K562 (cell line): ENCODE data around the gene YAP1. TPM values are rescaled to one million over a fixed set of nuclear protein-coding genes. Genes with fewer than 3 reads are reported as not detected.

Source experiments
- ATAC-seq: fragments of 200-7000 bp; cut with Tn5 transposase; 3 replicates; pipeline ENCODE4 v1.9.1; 2020; ENCODE audit warnings: moderate library complexity
- BruUV-seq: library from RNA; stranded (reverse); fragments of 400-500 nt; replicated peaks from 2 replicates; lab custom pipeline; 2021; lab: Mats Ljungman, UMichigan
- CTCF ChIA-PET: fragments of 300-600 bp; formaldehyde crosslinking; extraction: SDS; loops from one replicate; lab custom pipeline; 2021; ENCODE audit warnings: low intra/inter-chr PET ratio; lab: Yijun Ruan, JAX
- POLR2A ChIA-PET: fragments of 300-600, 350-650 bp; sonication (Branson Sonifier 250); formaldehyde crosslinking; extraction: SDS; loops from one replicate; lab custom pipeline; 2021; ENCODE audit warnings: antibody characterized with exemption, inconsistent platforms; lab: Yijun Ruan, JAX
- DNase-seq, 4 experiments: peaks; one replicate each; pipeline versions ENCODE4 v3.0.0 to v3.0.0-alpha.2; 2011 to 2018; ENCODE audit warnings: low spot score in 3 of 4, mixed read lengths in 3 of 4; ENCODE audit errors: extremely low read depth in 1 of 4
- FAIRE-seq: peaks from 2 replicates; lab custom pipeline; 2011; peaks lifted over from hg19 to GRCh38; lab: Jason Lieb, UNC
- H2AFZ ChIP-seq: 2 replicates; pipeline ENCODE4 v1.6.0; 2011; ENCODE audit warnings: low read depth, low read length, control low read depth, inconsistent platforms
- H3K27ac ChIP-seq: fragments of 200-600 bp; 3 replicates; pipeline ENCODE4 v1.8.0; 2011; ENCODE audit warnings: low read depth, mild to moderate bottlenecking, control low read depth, inconsistent platforms, low read length, moderate library complexity, mixed read lengths; ENCODE audit errors: extremely low read depth
- H3K27me3 ChIP-seq, 2 experiments: fragments of 300-600 bp in 1 of 2; 2 replicates in 1 of 2; 3 replicates in 1 of 2; pipeline versions ENCODE4 v1.6.0 to v1.8.0; 2011; ENCODE audit warnings: inconsistent platforms in 2 of 2, low read length in 2 of 2, mild to moderate bottlenecking in 1 of 2, mixed read lengths in 1 of 2, moderate library complexity in 1 of 2; ENCODE audit not compliant: control insufficient read depth in 2 of 2, insufficient read depth in 2 of 2
- H3K36me3 ChIP-seq: fragments of 300-600 bp; 3 replicates; pipeline ENCODE4 v1.8.0; 2011; ENCODE audit warnings: mild to moderate bottlenecking, low read length, inconsistent platforms; ENCODE audit not compliant: control insufficient read depth, insufficient read depth
- H3K4me1 ChIP-seq, 2 experiments: fragments of 200-600 bp in 1 of 2; replicated peaks in 1 of 2; 2 replicates in 1 of 2; 3 replicates in 1 of 2; pipeline versions ENCODE4 v1.5.1 to v1.8.0; 2011; ENCODE audit warnings: inconsistent platforms in 2 of 2, low read length in 2 of 2, mild to moderate bottlenecking in 1 of 2, mixed read lengths in 1 of 2, moderate library complexity in 1 of 2; ENCODE audit not compliant: control insufficient read depth in 2 of 2, insufficient read depth in 2 of 2
- H3K4me2 ChIP-seq: 2 replicates; pipeline ENCODE4 v1.6.1; 2011; ENCODE audit warnings: low read length, control low read depth, inconsistent platforms, mixed read lengths; ENCODE audit not compliant: insufficient read depth
- H3K4me3 ChIP-seq: fragments of 200-600 bp; sonication (generic), shearing (Covaris generic); 2 replicates; pipeline ENCODE4 v1.5.1; 2016; ENCODE audit warnings: control low read depth, inconsistent platforms
- H3K79me2 ChIP-seq: fragments of 200-600 bp; 3 replicates; pipeline ENCODE4 v1.8.0; 2011; ENCODE audit warnings: low read length, inconsistent platforms; ENCODE audit not compliant: control insufficient read depth, insufficient read depth
- H3K9ac ChIP-seq, 2 experiments: 2 replicates each; pipeline versions ENCODE4 v1.6.0 to v1.6.1; 2011; ENCODE audit warnings: low read depth in 2 of 2, low read length in 2 of 2, control low read depth in 1 of 2, inconsistent platforms in 1 of 2, mild to moderate bottlenecking in 1 of 2, mixed read lengths in 1 of 2; ENCODE audit not compliant: insufficient read depth in 1 of 2
- H3K9me1 ChIP-seq: one replicate; pipeline ENCODE4 v1.6.0; 2011; ENCODE audit warnings: inconsistent platforms, mild to moderate bottlenecking, low read length, moderate library complexity; ENCODE audit not compliant: control insufficient read depth, insufficient read depth
- H3K9me3 ChIP-seq: replicated peaks from 2 replicates; pipeline ENCODE4 v1.5.1; 2011; ENCODE audit warnings: low read depth, low read length, inconsistent platforms; ENCODE audit not compliant: control insufficient read depth, insufficient read depth
- H4K20me1 ChIP-seq: replicated peaks from 2 replicates; pipeline ENCODE4 v1.6.1; 2011; ENCODE audit warnings: low read length, inconsistent platforms, mixed read lengths; ENCODE audit not compliant: control insufficient read depth, insufficient read depth
- CC2D1A ChIP-seq: fragments of 450-650 bp; IDR thresholded peaks from 2 replicates; pipeline ENCODE4 v1.6.1; 2017; ENCODE audit warnings: mild to moderate bottlenecking
- ESRRA ChIP-seq: fragments of 450-650 bp; IDR thresholded peaks from 2 replicates; pipeline ENCODE4 v1.6.1; 2014; ENCODE audit warnings: low read depth, mild to moderate bottlenecking, moderate library complexity, borderline replicate concordance
- HSF4 ChIP-seq: fragments of 250-450 bp; sonication (Bioruptor Pico); IDR thresholded peaks from 2 replicates; pipeline ENCODE4 v2.1.2; 2022; ENCODE audit warnings: mild to moderate bottlenecking, moderate library complexity, borderline replicate concordance
- IFI16 ChIP-seq: fragments of 250-450 bp; sonication (Bioruptor Pico); IDR thresholded peaks from 2 replicates; pipeline ENCODE4 v2.1.2; 2022; ENCODE audit warnings: mild to moderate bottlenecking, inconsistent platforms
- RBM15 ChIP-seq: fragments of 200-400 bp; formaldehyde crosslinking; IDR thresholded peaks from 2 replicates; pipeline ENCODE4 v1.6.1; 2018; ENCODE audit warnings: mild to moderate bottlenecking, low read length, moderate library complexity; ENCODE audit not compliant: insufficient read depth
- SMARCA5 ChIP-seq: fragments of 450-650 bp; IDR thresholded peaks from 2 replicates; pipeline ENCODE4 v1.6.1; 2016
- TCF7 ChIP-seq: sonication (generic); IDR thresholded peaks from 2 replicates; pipeline ENCODE4 v1.6.1; 2016; ENCODE audit warnings: antibody characterized with exemption, borderline replicate concordance
- ZBTB8A ChIP-seq: fragments of 450-650 bp; IDR thresholded peaks from 2 replicates; pipeline ENCODE4 v1.6.1; 2018; ENCODE audit warnings: mild to moderate bottlenecking, moderate library complexity; ENCODE audit not compliant: partially characterized antibody
- ZNF224 ChIP-seq: sonication (generic); formaldehyde crosslinking; IDR thresholded peaks from 2 replicates; pipeline ENCODE4 v1.8.0; 2022; ENCODE audit warnings: mild to moderate bottlenecking, missing genetic modification reagents
- ZNF76 ChIP-seq: fragments of 250-450 bp; sonication (Bioruptor Pico); IDR thresholded peaks from 2 replicates; pipeline ENCODE4 v1.4.0; 2020; ENCODE audit warnings: mild to moderate bottlenecking, moderate library complexity, borderline replicate concordance
- WGBS: fragments of 100-300 bp; shearing (Covaris generic); methylation state at CpG from one replicate; pipeline ENCODE4 v1.1.6; 2016; ENCODE audit warnings: low coverage, mixed read lengths; ENCODE audit not compliant: insufficient coverage; ENCODE audit errors: missing lambda C conversion rate; 5-methylcytosine and 5-hydroxymethylcytosine counted together
- in situ Hi-C: fragments of 300-500 bp; cut with MboI; formaldehyde crosslinking; loops from 4 replicates; pipeline ENCODE4 v1.15.0; 2018; ENCODE audit warnings: inconsistent platforms, mixed read lengths
- intact Hi-C: fragments of 100-400 bp; cut with micrococcal nuclease; formaldehyde crosslinking; loops from 2 replicates; pipeline ENCODE4 v1.14.2; 2022
- polyA plus RNA-seq, 8 experiments: library from polyadenylated mRNA; depleted of rRNA in 4 of 8; stranded (reverse) in 5 of 8; unstranded in 3 of 8; fragments of >200 nt; fragmentation: Nextera tagmentation in 2 of 8; fragmentation: Illumina TruSeq in 1 of 8; extraction: Ambion mirVana in 2 of 8; extraction: Trizol in 1 of 8; gene quantifications; 2 replicates each; pipeline versions ENCODE4 v1.2.1 to v1.2.3, GENCODE V29; 2011 to 2014; ENCODE audit warnings: inconsistent platforms in 1 of 8, missing spikeins in 1 of 8
- total RNA-seq, 7 experiments: library from RNA; depleted of rRNA in 6 of 7; stranded (reverse); fragments of >200 nt in 6 of 7; fragmentation: Illumina TruSeq in 2 of 7; extraction: Trizol in 2 of 7; gene quantifications; 2 replicates each; pipeline versions ENCODE4 v1.2.1 to v1.2.3, GENCODE V29; 2011 to 2021; ENCODE audit warnings: low replicate concordance in 1 of 7
- TF ChIP-seq, protein P1 (sequence below): conservative IDR thresholded peaks from 2 replicates; pipeline ENCODE4 v1.6.1; 2011; ENCODE audit warnings: low read depth, mild to moderate bottlenecking, low read length; ENCODE audit not compliant: control insufficient read depth
- TF ChIP-seq, protein P2 (sequence below): fragments of 450-650 bp; IDR thresholded peaks from 2 replicates; pipeline ENCODE4 v1.6.1; 2016; ENCODE audit warnings: mild to moderate bottlenecking

Gene YAP1
- total and polyA plus RNA-seq, 9 of the 15 experiments (the other 6 are each of a cell fraction or from before 2014, with no cell fraction given), result 0.18 TPM; not detected in 8

DNA sequence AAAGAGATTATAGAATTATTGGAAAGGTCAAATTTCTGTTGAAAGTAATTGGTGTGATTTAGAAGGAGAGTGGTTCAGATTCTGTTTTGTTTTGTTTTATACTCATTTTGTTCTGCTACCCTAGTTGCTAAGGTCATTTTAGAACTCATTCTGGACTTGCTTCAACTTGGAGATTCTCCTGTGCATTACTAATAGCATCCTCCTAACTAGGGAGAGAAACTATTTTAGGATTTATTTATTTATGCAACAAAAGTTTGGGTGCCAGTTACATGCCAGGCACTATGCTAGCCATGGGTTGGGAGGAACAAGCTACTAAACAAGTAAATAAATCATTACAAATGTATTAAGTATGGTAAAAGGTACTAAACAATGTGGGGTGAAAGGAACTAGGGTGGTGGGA, 84.0 kb downstream of the YAP1 start (continued):
- TF ChIP-seq, protein P1, sequence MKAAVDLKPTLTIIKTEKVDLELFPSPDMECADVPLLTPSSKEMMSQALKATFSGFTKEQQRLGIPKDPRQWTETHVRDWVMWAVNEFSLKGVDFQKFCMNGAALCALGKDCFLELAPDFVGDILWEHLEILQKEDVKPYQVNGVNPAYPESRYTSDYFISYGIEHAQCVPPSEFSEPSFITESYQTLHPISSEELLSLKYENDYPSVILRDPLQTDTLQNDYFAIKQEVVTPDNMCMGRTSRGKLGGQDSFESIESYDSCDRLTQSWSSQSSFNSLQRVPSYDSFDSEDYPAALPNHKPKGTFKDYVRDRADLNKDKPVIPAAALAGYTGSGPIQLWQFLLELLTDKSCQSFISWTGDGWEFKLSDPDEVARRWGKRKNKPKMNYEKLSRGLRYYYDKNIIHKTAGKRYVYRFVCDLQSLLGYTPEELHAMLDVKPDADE, result no peak
- TF ChIP-seq ZNF76 (CRISPR knock-in tag) (no peak), SMARCA5 (no peak), IFI16 (CRISPR knock-in tag) (no peak)
- TF ChIP-seq, protein P2, sequence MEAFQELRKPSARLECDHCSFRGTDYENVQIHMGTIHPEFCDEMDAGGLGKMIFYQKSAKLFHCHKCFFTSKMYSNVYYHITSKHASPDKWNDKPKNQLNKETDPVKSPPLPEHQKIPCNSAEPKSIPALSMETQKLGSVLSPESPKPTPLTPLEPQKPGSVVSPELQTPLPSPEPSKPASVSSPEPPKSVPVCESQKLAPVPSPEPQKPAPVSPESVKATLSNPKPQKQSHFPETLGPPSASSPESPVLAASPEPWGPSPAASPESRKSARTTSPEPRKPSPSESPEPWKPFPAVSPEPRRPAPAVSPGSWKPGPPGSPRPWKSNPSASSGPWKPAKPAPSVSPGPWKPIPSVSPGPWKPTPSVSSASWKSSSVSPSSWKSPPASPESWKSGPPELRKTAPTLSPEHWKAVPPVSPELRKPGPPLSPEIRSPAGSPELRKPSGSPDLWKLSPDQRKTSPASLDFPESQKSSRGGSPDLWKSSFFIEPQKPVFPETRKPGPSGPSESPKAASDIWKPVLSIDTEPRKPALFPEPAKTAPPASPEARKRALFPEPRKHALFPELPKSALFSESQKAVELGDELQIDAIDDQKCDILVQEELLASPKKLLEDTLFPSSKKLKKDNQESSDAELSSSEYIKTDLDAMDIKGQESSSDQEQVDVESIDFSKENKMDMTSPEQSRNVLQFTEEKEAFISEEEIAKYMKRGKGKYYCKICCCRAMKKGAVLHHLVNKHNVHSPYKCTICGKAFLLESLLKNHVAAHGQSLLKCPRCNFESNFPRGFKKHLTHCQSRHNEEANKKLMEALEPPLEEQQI, result no peak

DNA sequence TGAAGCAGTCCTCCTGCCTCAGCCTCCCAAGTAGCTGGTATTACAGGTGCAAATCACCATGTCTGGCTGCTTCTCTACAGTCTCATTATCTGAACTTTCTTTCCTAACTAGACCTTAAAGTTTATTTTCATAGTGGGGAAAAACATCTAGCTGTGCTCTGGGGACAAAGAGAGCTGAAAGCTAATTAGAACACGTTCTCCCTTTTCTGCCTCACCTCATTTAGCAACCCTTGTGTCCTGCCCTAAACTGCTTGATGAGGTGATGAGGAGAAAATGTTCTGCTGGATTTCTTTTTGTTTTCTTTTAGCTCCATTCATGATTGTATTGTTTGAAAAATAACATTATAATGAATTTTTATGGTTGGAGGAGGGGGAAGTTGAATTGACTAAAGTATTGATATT, 84.7 kb downstream of the YAP1 start:
- CTCF ChIA-PET, result no interaction called here
- Histone ChIP-seq H4K20me1 (no peaks in the 10 kb centered on the region), H3K9ac (no peak overlapping the region), H3K79me2 (no peaks in the 10 kb centered on the region), H3K4me1 (no peaks in the 10 kb centered on the region), H3K9me1 (no peaks in the 10 kb centered on the region), H3K9me3 (no peaks in the 10 kb centered on the region), H3K27me3 (no peaks in the 10 kb centered on the region), H3K36me3 (no peaks in the 10 kb centered on the region), H3K4me3 (no peak overlapping the region), H2AFZ (no peak overlapping the region), H3K27ac (no peak overlapping the region), H3K4me2 (no peak overlapping the region)
- POLR2A ChIA-PET, result no interaction called here
- DNase-seq (no peak), FAIRE-seq (no peak), ATAC-seq (no peak)
- in situ Hi-C loops, result no loop called here
- BruUV-seq, result no TSS peak
- TF ChIP-seq ESRRA (no peak), ZBTB8A (no peak), CC2D1A (no peak), RBM15 (no peak), HSF4 (CRISPR knock-in tag) (no peak), ZNF224 (CRISPR knock-in tag) (no peak), TCF7 (no peak)
- intact Hi-C loops, result no loop called here
- 0% methylated on average over 1 of the region's 1 CpG for WGBS
